ENCODE measurements around the gene MTMR11. TPM values are rescaled to one million over a fixed set of nuclear protein-coding genes. Genes with fewer than 3 reads are reported as not detected.
A peak's percentile ranks its signal among the peaks of the same experiment; 100 is the strongest.

The MTMR11 gene, protein sequence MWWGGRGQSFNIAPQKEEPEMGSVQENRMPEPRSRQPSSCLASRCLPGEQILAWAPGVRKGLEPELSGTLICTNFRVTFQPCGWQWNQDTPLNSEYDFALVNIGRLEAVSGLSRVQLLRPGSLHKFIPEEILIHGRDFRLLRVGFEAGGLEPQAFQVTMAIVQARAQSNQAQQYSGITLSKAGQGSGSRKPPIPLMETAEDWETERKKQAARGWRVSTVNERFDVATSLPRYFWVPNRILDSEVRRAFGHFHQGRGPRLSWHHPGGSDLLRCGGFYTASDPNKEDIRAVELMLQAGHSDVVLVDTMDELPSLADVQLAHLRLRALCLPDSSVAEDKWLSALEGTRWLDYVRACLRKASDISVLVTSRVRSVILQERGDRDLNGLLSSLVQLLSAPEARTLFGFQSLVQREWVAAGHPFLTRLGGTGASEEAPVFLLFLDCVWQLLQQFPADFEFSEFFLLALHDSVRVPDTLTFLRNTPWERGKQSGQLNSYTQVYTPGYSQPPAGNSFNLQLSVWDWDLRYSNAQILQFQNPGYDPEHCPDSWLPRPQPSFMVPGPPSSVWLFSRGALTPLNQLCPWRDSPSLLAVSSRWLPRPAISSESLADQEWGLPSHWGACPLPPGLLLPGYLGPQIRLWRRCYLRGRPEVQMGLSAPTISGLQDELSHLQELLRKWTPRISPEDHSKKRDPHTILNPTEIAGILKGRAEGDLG
- total RNA-seq: 5.2 and 5.5 TPM in 2 replicates

DNA sequence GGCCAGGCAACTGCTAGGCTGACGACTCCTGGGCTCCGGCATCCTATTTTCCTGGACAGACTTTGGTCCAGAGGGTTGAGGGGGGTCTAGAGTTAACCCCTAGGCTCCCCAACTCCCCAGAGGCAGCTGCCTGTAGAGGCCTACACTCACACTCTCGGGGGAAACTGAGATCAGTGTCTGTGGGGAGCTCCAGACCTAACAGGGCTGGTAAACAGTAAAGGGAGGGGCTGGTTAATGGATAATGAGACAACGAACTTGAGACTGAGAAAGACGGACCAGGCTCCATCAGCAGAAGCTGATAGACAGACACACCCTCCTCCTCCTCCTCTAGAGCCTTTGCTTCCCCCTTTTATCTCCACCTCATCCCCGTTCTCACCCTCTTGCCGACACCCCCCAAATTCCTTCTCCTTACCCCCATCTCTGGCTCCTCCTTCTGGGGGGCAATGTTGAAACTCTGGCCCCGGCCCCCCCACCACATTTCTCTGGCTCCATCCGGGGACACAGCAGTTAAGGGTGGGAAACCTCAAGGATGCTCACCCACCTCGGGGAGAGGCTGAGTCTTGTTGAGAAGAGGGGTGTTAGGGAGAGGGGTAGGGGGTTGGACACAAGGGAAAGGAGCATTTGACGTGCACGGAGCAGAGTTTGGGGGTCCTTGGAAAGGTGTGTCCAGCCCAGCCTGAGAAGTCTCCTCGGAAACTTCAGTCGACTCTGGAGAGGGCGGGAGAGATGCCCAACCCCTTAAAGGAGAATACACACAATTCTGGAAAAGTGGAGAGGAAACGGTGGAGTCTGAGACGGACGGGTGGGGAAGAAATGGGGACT lies at the start of gene MTMR11:
Gene MTMR11, minus strand, starts transcription at position 710 of the 822 bp plus-strand sequence. Its CDS starts 232 bp downstream, at position 478.
- Mint-ChIP-seq H3K36me3 (ENCODE audit: low read depth) (no peaks in the 10 kb centered on the region), H3K27me3 (ENCODE audit: low read depth) (no peaks in the 10 kb centered on the region)
- intact Hi-C loops (cut with micrococcal nuclease): loop anchor here (5.0 kb wide), 1 partner anchor 71 kb away; no protein-coding TSS in a partner anchor

DNA sequence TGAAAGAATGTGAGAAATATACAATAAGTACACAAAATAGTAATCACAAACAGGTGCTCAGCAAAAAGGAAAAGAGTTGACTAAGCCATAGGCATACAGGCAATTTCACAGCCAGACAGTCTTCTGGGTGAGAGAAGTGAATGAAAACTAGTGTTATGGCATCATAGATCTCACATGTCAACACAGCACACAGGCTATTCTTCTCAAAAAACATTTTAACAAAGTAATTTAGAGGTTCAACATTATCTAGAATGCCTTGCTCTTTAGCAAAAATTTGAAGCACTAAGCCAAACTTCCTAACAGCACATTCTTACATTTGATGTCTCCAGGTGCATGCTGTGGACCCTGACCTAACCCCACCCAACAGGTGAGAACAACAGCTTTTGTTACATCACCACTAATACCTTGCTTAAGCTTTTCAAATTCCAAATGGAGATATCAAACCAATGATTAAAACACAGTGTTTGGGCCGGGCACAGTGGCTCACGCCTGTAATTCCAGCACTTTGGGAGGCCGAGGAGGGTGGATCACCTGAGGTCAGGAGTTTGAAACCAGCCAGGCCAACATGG lies 43.4 kb upstream of the MTMR11 start:
- intact Hi-C loops (cut with micrococcal nuclease): no loop called here

More for the DNA sequence above, at the start of gene MTMR11:
- H3K9me3 Mint-ChIP-seq: no peaks in the 10 kb centered on the region
- H3K27ac Mint-ChIP-seq: peak within 1 kb of the TSS; percentile 46
- no peak for DNase-seq (ENCODE audit: low spot score)
- H3K4me3 Mint-ChIP-seq (ENCODE audit: low read depth): peak within 1 kb of the TSS; percentile 11
- peaks cover 27% of the 10 kb centered on the region for H3K4me1 Mint-ChIP-seq (ENCODE audit: low read depth)

DNA sequence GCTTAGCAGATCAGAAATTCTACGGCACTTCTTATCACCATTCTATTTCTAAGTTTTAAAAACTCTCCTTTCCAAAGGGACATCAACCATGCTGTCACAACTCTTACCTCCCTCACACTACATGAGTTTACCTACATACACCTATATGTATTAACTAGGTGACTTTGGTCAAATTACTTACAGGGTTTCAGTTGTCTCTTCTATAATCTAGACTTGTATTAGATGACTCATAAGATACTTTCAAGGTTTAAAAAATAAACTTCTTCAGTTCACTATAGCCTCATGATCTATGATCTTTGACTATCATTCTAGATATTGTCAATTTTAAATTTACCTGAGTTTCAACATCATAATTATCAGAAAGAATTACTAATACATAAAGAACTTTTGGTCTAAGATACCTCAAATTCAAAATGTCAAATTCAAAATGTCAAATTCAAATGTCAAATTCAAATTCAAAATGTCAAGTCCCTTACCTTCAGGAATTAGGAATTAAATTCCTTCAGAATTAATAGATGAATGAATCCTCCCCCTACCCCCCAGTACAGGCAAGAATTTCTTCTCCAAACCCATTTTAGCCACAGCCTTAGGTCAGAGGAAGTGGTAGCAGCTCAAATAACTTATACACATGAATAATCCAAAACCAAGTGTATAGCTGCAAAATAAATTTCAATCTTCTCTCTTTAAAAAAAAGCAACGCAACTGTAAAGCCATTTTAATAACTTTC lies 42.7 kb upstream of the MTMR11 start:
- Mint-ChIP-seq H3K27me3 (ENCODE audit: low read depth) (no peaks in the 10 kb centered on the region), H3K4me3 (ENCODE audit: low read depth) (no peak overlapping the region), H3K4me1 (ENCODE audit: low read depth) (peaks cover 29% of the 10 kb centered on the region), H3K9me3 (no peaks in the 10 kb centered on the region), H3K27ac (peak overlapping the region; percentile 33), H3K36me3 (ENCODE audit: low read depth) (peaks cover 28% of the 10 kb centered on the region)
- no peak for DNase-seq (ENCODE audit: low spot score)
- intact Hi-C loops (cut with micrococcal nuclease): no loop called here

More for the DNA sequence above, 43.4 kb upstream of the MTMR11 start:
- Mint-ChIP-seq H3K4me1 (ENCODE audit: low read depth) (peaks cover 29% of the 10 kb centered on the region), H3K27ac (peak overlapping the region; percentile 33), H3K4me3 (ENCODE audit: low read depth) (no peak overlapping the region), H3K36me3 (ENCODE audit: low read depth) (peaks cover 24% of the 10 kb centered on the region), H3K9me3 (no peaks in the 10 kb centered on the region), H3K27me3 (ENCODE audit: low read depth) (no peaks in the 10 kb centered on the region)
- no peak for DNase-seq (ENCODE audit: low spot score)

DNA sequence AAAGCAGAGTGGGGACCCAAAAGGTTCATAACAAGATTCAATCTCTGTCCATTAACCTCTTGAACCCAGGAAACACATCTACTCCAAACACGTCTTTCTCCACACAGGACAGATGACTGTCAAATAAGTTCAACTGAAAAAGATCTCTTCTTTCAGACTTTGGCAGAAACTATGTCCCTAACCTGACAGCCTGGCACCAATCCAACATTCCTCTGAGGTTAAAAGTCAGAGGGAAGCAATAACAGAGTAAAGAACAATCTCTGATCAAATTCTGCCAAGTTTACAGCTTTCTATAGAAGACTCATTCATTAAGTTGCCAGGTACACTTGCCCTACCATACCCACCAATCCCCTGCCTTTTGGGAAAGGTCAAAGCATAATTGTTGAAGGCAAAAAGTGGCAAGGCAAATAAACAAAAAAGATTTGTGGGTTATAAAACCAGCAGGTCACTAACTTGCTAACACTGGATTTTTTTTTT lies 41.9 kb upstream of the MTMR11 start:
- no peaks in the 10 kb centered on the region for H3K9me3 Mint-ChIP-seq
- H3K36me3 Mint-ChIP-seq (ENCODE audit: low read depth): peaks cover 32% of the 10 kb centered on the region
- H3K4me3 Mint-ChIP-seq (ENCODE audit: low read depth): no peak overlapping the region
- H3K27ac Mint-ChIP-seq: no peak overlapping the region
- intact Hi-C loops (cut with micrococcal nuclease): no loop called here
- peaks cover 29% of the 10 kb centered on the region for H3K4me1 Mint-ChIP-seq (ENCODE audit: low read depth)
- H3K27me3 Mint-ChIP-seq (ENCODE audit: low read depth): no peaks in the 10 kb centered on the region
- DNase-seq (ENCODE audit: low spot score): no peak

DNA sequence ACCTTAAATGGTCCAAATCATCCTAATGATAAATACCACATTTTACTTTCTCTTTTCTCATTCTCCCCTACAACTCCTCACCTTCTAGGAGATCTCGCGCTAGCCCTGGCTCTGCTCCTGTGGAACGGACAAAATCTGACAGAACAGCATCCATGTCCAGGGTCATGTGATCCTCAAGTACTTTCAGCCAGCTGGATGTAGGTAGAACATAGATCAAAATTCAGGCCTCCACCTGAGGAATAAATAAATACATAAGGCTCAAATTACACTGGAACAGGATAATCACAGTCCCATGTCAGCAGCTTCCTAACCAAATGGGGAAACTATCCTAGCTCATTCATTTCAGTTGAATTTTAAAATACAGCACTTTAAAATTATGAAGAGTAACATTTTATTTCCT lies 40.7 kb upstream of the MTMR11 start:
- intact Hi-C loops (cut with micrococcal nuclease): no loop called here

DNA sequence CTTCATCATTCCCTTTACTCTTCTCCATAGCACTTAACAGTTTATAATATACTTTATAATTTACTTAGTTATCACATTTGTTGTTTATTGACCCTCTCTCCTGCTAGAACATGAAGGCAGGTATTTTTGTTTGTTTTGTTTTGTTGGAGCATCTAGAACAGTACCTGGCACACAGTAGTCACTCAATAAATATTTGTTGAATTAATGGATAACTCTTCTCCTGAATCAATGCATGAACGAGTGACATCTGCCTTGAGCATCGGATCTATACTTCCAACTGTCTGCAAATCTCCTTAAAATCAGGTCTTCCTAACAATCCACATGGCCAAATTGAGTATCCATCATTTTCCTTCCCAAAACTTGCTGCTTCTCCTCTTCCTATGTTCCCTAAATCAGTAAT lies 35.9 kb upstream of the MTMR11 start:
- Mint-ChIP-seq H3K9me3 (no peaks in the 10 kb centered on the region), H3K27ac (no peak overlapping the region), H3K4me3 (ENCODE audit: low read depth) (no peak overlapping the region), H3K36me3 (ENCODE audit: low read depth) (peaks cover 55% of the 10 kb centered on the region), H3K27me3 (ENCODE audit: low read depth) (no peaks in the 10 kb centered on the region), H3K4me1 (ENCODE audit: low read depth) (peaks cover 2% of the 10 kb centered on the region)
- intact Hi-C loops (cut with micrococcal nuclease): no loop called here
- no peak for DNase-seq (ENCODE audit: low spot score)

More for the DNA sequence above, 40.7 kb upstream of the MTMR11 start:
- Mint-ChIP-seq H3K4me3 (ENCODE audit: low read depth) (no peak overlapping the region), H3K4me1 (ENCODE audit: low read depth) (peaks cover 27% of the 10 kb centered on the region), H3K36me3 (ENCODE audit: low read depth) (peaks cover 41% of the 10 kb centered on the region), H3K9me3 (no peaks in the 10 kb centered on the region), H3K27ac (no peak overlapping the region), H3K27me3 (ENCODE audit: low read depth) (no peaks in the 10 kb centered on the region)
- no peak for DNase-seq (ENCODE audit: low spot score)

DNA sequence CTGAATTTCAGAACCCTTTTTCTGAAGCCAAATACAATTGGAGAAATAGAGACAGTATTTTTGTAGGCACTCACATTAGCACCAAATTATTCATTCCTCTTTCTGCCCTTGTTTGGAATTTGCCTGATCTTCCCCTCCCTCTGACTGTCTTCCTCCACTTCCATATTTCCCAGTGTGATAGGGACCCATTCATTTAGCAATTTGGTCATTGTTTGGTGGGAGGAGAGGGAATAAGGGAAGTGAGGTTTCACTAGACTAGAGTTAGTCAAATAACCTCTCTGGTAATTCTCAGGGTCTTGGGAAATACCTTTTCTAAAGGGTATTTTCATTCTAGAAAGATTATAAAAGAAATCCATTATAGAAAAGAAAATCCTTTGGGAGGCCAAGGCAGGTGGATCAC lies 31.0 kb upstream of the MTMR11 start:
- peaks cover 8% of the 10 kb centered on the region for H3K4me1 Mint-ChIP-seq (ENCODE audit: low read depth)
- intact Hi-C loops (cut with micrococcal nuclease): no loop called here
- no peaks in the 10 kb centered on the region for H3K27me3 Mint-ChIP-seq (ENCODE audit: low read depth)
- H3K36me3 Mint-ChIP-seq (ENCODE audit: low read depth): peaks cover 54% of the 10 kb centered on the region
- no peak for DNase-seq (ENCODE audit: low spot score)
- H3K4me3 Mint-ChIP-seq (ENCODE audit: low read depth): no peak overlapping the region
- no peak overlapping the region for H3K27ac Mint-ChIP-seq
- H3K9me3 Mint-ChIP-seq: no peaks in the 10 kb centered on the region

DNA sequence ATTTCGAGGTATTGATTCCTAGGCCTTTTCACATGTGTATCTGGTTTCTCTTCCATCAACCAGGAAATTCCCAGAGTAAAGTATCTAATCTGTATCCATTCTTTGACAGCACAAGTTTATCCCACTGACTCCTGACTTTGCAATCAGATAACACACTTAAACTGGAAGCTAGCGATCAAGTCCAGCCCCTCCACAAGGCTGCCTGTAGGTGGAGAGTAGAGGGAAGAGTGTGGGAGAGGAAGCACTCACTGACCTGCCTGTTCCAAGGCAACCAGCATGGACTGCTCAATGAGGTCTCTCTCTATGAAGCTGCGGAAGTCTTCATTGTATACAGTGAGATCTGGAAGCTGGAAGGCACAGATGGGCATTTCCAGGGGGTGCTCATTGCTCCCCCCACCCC lies 30.4 kb upstream of the MTMR11 start:
- peaks cover 47% of the 10 kb centered on the region for H3K36me3 Mint-ChIP-seq (ENCODE audit: low read depth)
- peaks cover 14% of the 10 kb centered on the region for H3K4me1 Mint-ChIP-seq (ENCODE audit: low read depth)
- no peak overlapping the region for H3K4me3 Mint-ChIP-seq (ENCODE audit: low read depth)
- no peak for DNase-seq (ENCODE audit: low spot score)
- no peaks in the 10 kb centered on the region for H3K9me3 Mint-ChIP-seq
- intact Hi-C loops (cut with micrococcal nuclease): no loop called here
- no peak overlapping the region for H3K27ac Mint-ChIP-seq
- no peaks in the 10 kb centered on the region for H3K27me3 Mint-ChIP-seq (ENCODE audit: low read depth)

DNA sequence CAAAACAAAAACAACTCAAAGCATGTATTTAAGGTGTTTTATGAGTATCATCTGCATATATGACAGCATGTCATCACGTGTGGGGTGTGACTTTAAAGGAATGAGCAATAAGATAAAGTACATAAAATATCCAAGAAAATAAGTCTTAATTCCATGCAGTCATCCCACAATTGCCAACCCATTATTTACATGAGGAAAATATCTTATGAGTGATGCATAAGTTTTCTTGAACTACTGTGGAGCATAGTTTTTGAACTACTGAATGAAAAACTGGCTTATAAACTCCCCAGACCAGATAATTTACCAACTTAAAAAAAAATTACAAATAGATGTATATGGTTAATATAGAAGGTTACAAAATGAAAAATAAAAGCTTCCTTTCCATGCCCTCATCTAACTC lies 29.7 kb upstream of the MTMR11 start:
- no peak overlapping the region for H3K4me3 Mint-ChIP-seq (ENCODE audit: low read depth)
- DNase-seq (ENCODE audit: low spot score): no peak
- H3K27ac Mint-ChIP-seq: no peak overlapping the region
- intact Hi-C loops (cut with micrococcal nuclease): no loop called here
- peaks cover 19% of the 10 kb centered on the region for H3K4me1 Mint-ChIP-seq (ENCODE audit: low read depth)
- H3K36me3 Mint-ChIP-seq (ENCODE audit: low read depth): peaks cover 45% of the 10 kb centered on the region
- H3K9me3 Mint-ChIP-seq: no peaks in the 10 kb centered on the region
- H3K27me3 Mint-ChIP-seq (ENCODE audit: low read depth): no peaks in the 10 kb centered on the region

DNA sequence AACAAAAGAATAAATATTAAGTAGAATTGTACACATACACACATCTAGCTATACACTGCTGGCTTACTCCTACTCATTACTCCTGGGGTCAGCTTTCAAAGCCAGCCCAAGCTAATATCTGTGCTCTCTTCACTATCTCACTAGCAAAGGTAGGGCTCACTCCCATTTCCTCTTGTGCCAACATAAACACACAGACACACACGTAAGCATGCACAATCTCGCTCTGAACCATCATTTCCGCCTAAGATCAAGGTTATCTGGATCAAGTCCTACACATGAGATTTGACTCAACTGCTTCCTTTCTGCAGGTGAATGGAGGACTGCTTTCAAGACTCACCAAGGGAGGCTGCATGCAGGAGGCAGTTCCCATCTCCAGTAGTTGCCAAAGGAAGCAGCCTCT lies 28.8 kb upstream of the MTMR11 start:
- intact Hi-C loops (cut with micrococcal nuclease): no loop called here
- Mint-ChIP-seq H3K4me1 (ENCODE audit: low read depth) (peaks cover 19% of the 10 kb centered on the region), H3K27ac (peak overlapping the region; percentile 40), H3K36me3 (ENCODE audit: low read depth) (peaks cover 45% of the 10 kb centered on the region), H3K9me3 (no peaks in the 10 kb centered on the region), H3K27me3 (ENCODE audit: low read depth) (no peaks in the 10 kb centered on the region), H3K4me3 (ENCODE audit: low read depth) (no peak overlapping the region)
- no peak for DNase-seq (ENCODE audit: low spot score)

DNA sequence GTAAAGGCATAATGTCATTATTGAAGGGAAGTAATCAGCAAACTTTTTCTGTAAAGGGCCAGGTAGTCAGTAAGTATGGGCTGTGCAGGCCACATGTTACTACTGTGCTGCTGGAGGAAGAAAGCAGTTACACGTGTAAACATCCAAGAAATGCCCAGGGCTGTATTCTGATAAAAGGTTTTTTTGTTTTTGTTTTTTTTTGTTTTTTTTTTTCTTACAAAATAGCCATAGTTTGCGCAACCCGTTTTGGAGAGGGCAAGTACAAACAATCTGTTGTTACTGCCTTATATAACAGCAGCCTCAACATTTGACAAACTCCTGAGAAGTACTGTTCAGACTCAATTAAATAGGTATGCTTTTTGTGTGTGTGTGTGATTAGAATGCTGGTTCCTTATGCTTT lies 26.7 kb upstream of the MTMR11 start:
- Mint-ChIP-seq H3K27me3 (ENCODE audit: low read depth) (no peaks in the 10 kb centered on the region), H3K27ac (no peak overlapping the region)
- DNase-seq (ENCODE audit: low spot score): no peak

DNA sequence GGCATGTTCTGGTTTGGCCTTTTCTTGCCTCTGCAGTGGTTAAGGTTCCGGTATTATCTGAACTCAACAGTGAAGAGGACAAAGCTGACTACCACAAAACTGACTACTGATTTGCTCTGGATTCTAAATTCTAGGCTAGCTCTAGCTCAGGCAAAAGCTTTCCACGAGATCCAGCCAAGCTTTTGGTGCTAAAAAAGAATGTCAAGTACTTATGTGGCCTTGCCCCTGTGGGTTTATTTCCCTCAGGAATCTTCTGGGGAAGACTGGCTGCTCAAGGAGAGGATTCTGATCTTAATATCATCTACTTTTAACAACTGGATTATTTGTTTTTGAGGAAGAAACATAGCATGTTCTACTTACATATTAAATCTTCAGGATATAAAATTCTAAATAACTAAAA lies 26.1 kb upstream of the MTMR11 start:
- Mint-ChIP-seq H3K27ac (no peak overlapping the region), H3K4me3 (ENCODE audit: low read depth) (no peak overlapping the region), H3K27me3 (ENCODE audit: low read depth) (no peaks in the 10 kb centered on the region), H3K9me3 (no peaks in the 10 kb centered on the region), H3K4me1 (ENCODE audit: low read depth) (peaks cover 19% of the 10 kb centered on the region), H3K36me3 (ENCODE audit: low read depth) (peaks cover 57% of the 10 kb centered on the region)
- no peak for DNase-seq (ENCODE audit: low spot score)
- intact Hi-C loops (cut with micrococcal nuclease): loop anchor here (1.0 to 5.0 kb wide), 3 partner anchors 88 to 225 kb away; no protein-coding TSS in a partner anchor

More for the DNA sequence above, 26.7 kb upstream of the MTMR11 start:
- intact Hi-C loops (cut with micrococcal nuclease): loop anchor here (5.0 kb wide), 2 partner anchors 204 to 224 kb away; no protein-coding TSS in a partner anchor
- Mint-ChIP-seq H3K4me3 (ENCODE audit: low read depth) (no peak overlapping the region), H3K4me1 (ENCODE audit: low read depth) (peaks cover 19% of the 10 kb centered on the region), H3K36me3 (ENCODE audit: low read depth) (peaks cover 55% of the 10 kb centered on the region), H3K9me3 (no peaks in the 10 kb centered on the region)
